Skeletal muscle tissue (tissue), 4 donors: ENCODE data around the gene OTUB2. TPM values are rescaled to one million over a fixed set of nuclear protein-coding genes. Genes with fewer than 3 reads are reported as not detected.
A peak's percentile ranks its signal among the peaks of the same experiment; 100 is the strongest.

ENCODE experiments used
- H3K27ac ChIP-seq: one replicate; pipeline ENCODE4 v1.7.0; 2013; ENCODE audit warnings: mild to moderate bottlenecking, low read depth, low read length, inconsistent platforms
- H3K27me3 ChIP-seq, 3 donors: one replicate each; pipeline ENCODE4 v1.7.0; 2013; ENCODE audit warnings: low read length in 3 of 3; ENCODE audit not compliant: control insufficient read depth in 3 of 3, insufficient read depth in 3 of 3
- H3K36me3 ChIP-seq, 3 donors: one replicate each; pipeline ENCODE4 v1.7.0; 2013; ENCODE audit warnings: low read length in 3 of 3; ENCODE audit not compliant: control insufficient read depth in 3 of 3, insufficient read depth in 3 of 3
- H3K4me1 ChIP-seq, 3 donors: one replicate each; pipeline ENCODE4 v1.7.0; 2013; ENCODE audit warnings: low read length in 3 of 3, mild to moderate bottlenecking in 3 of 3; ENCODE audit not compliant: control insufficient read depth in 3 of 3, insufficient read depth in 3 of 3
- H3K4me3 ChIP-seq, 3 donors: one replicate each; pipeline ENCODE4 v1.7.0; 2013; ENCODE audit warnings: low read length in 3 of 3
- H3K9ac ChIP-seq, 3 donors: one replicate each; pipeline ENCODE4 v1.7.0; 2013; ENCODE audit warnings: low read length in 3 of 3, mild to moderate bottlenecking in 3 of 3, moderate library complexity in 2 of 3, low read depth in 1 of 3
- H3K9me3 ChIP-seq, 3 donors: one replicate each; pipeline ENCODE4 v1.7.0; 2013; ENCODE audit warnings: low read length in 3 of 3; ENCODE audit not compliant: control insufficient read depth in 3 of 3
- total RNA-seq: library from RNA; depleted of rRNA; stranded (reverse); fragments of >200 nt; gene quantifications from one replicate; pipeline ENCODE4 v1.2.3, GENCODE V29; 2014
- donor health status: Osteomylitis.

Gene OTUB2
- total RNA-seq, 1 donor from 2014 or later = 1.0 TPM

- H3K36me3 ChIP-seq = peaks cover under 1 to 6% (median 3%) of the 10 kb centered on the region in 3 donors
- no peak overlapping the region for H3K27ac ChIP-seq
- H3K4me1 ChIP-seq = peaks cover 17 to 29% (median 17%) of the 10 kb centered on the region in 3 donors
- no peak overlapping the region for H3K4me3 ChIP-seq
- no peak overlapping the region for H3K9ac ChIP-seq
- H3K9me3 ChIP-seq = no peaks in the 10 kb centered on the region
- H3K27me3 ChIP-seq = no peaks in the 10 kb centered on the region
Measured at GRCh38 chr14:94038921-94039629, 12.9 kb downstream of the OTUB2 start.

DNA sequence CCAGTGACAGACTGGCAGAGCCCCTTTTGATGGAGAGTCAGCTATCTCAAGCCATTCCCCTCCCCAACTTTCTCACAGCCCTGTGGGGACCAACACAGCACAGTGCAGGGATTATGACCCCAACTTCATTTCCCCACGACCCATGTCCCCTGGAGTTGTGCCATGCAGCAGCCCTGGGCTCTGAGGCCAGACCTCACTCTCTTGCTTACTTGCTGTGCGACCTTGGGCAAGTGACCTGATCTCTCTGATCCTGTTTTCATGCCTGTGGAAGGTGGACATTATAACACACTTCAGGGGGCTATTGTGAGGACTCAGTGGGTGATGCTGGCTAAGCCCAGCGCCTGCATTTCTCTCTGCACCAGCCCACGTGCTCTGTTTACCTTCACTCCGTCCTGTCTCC lies 14.1 kb downstream of the OTUB2 start:
- H3K27me3 ChIP-seq = no peaks in the 10 kb centered on the region
- no peak overlapping the region for H3K9ac ChIP-seq
- no peak overlapping the region for H3K4me3 ChIP-seq
- H3K36me3 ChIP-seq = peaks cover 7 to 9% (median 7%) of the 10 kb centered on the region in 3 donors
- H3K27ac ChIP-seq = no peak overlapping the region
- H3K4me1 ChIP-seq = peaks cover 17 to 30% (median 17%) of the 10 kb centered on the region in 3 donors
- H3K9me3 ChIP-seq = no peaks in the 10 kb centered on the region

- H3K9me3 ChIP-seq = no peaks in the 10 kb centered on the region
- peaks cover 10 to 14% (median 12%) of the 10 kb centered on the region in 3 donors for H3K36me3 ChIP-seq
- no peak overlapping the region for H3K4me3 ChIP-seq
- no peak overlapping the region for H3K27ac ChIP-seq
- no peak overlapping the region for H3K9ac ChIP-seq
- H3K4me1 ChIP-seq = peaks cover 17 to 30% (median 17%) of the 10 kb centered on the region in 3 donors
- H3K27me3 ChIP-seq = no peaks in the 10 kb centered on the region
Measured at GRCh38 chr14:94040796-94041195, 14.7 kb downstream of the OTUB2 start.

DNA sequence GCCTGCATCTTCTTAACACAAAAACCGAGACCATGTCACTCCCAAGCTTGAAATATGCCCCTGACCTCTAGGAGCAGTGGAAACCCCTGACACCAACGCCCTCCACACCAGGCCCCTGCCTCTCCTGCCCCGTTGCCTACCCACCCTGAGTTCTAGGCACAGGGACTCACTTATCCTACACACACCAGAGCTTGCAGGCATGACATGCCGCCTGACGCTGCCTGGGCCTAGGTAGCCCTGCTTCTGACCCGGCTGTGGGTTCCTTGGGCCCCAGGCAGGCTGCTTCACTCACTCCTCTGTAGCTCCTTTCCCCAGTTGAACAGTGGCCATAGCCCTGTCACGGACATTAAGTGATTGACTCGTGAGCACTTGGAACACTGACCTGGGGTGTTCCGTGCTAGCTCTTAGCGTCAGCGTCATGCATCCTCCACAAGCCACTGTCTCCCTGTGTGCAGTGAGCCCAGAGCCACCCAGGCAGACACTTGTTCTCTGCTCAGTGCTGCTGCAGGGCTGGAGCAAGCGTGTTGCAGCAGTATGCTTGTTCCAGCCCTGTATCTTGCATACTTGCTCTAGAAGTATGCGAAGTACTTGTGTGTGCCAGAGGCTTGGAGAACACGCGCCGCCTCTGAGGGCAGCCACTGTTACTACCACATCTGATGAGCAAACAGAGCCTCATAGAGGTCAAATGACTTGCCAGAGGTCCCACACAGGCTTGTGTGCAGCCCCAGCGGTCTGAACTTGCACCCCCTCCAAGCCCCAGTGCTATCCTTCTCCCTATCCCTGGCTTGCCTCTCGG lies 15.6 kb downstream of the OTUB2 start:
- Histone ChIP-seq H3K9me3 (no peaks in the 10 kb centered on the region), H3K4me3 (no peak overlapping the region), H3K4me1 (peaks cover 12 to 28% (median 16%) of the 10 kb centered on the region in 3 donors), H3K27me3 (no peaks in the 10 kb centered on the region), H3K9ac (peak overlapping the region in 2 of 3 donors; percentile 10 to 45), H3K27ac (no peak overlapping the region), H3K36me3 (peaks cover 13 to 23% (median 16%) of the 10 kb centered on the region in 3 donors)

- H3K9ac ChIP-seq = no peak overlapping the region
- no peaks in the 10 kb centered on the region for H3K9me3 ChIP-seq
- peaks cover 11 to 26% (median 15%) of the 10 kb centered on the region in 3 donors for H3K4me1 ChIP-seq
- peaks cover 18 to 31% (median 24%) of the 10 kb centered on the region in 3 donors for H3K36me3 ChIP-seq
- no peaks in the 10 kb centered on the region for H3K27me3 ChIP-seq
- no peak overlapping the region for H3K4me3 ChIP-seq
- H3K27ac ChIP-seq = no peak overlapping the region
Measured at GRCh38 chr14:94042433-94043091, 16.4 kb downstream of the OTUB2 start.

DNA sequence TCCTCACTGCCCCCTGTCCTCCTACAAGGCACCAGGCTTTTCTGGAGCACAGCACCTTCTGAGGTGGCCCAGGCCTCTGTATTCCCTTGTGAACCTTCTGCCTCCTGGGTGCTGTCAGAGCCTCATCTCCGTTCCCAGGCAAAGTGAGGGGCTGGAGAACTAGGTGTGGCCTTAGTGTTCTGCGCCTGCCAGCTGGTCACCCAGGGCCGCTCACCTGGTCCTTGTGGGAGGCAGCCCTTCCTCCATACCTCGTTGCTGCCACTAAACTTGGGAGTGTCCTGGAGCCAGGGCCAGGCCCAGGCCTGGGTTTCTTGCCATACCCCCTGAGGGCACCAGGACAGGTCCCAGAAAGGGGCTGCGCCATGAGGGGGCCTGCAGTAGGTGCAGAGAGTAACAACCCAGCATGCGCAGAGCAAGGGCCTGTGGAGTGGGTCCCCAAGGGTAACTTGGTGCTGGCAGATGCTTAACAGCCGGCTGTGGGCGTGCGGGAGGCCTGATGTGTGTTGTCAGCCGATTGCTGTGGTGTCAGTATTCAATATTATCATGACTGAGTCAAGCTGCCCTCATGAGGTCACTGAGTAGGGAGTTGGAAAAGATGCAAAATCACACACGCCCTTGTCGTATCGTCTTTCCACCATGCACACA lies 17.1 kb downstream of the OTUB2 start:
- Histone ChIP-seq H3K36me3 (peaks cover 20 to 36% (median 30%) of the 10 kb centered on the region in 3 donors), H3K4me1 (peaks cover 11 to 26% (median 15%) of the 10 kb centered on the region in 3 donors), H3K9ac (no peak overlapping the region), H3K9me3 (no peaks in the 10 kb centered on the region), H3K27me3 (no peaks in the 10 kb centered on the region), H3K4me3 (no peak overlapping the region), H3K27ac (no peak overlapping the region)

DNA sequence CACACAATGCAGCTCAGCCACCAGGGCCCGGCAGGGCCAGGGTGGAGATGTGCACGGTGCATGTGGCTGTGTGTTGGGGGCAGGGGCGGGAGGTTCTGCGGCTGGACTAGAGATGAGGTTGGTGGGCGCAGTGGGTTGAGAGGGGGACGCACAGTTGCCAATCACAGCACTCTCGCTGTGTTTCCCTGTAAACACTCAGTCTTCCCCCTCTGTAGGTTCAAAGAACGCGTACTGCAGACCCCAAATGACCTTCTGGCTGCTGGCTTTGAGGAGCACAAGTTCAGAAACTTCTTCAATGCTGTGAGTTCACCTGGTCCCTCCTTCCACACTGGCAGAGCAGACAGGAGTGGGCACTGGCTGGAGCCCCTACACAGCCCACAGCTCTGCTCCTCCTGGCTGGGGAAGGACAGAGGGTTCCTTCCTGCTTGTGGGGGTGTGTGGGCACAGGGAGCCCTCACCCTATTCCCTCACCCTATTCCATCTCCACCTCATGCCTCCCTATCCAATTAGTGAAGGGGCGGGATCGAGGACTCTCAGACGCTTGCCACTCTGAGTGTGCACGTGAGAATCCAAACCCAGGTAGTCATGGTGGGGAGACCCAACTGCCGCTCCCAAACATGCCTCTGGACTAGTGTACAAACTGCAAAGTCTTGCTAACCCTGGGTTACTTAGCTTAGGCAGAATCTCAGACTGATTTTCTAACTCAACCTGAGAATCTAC lies 17.8 kb downstream of the OTUB2 start:
- Histone ChIP-seq H3K36me3 (peaks cover 27 to 43% (median 37%) of the 10 kb centered on the region in 3 donors), H3K9me3 (no peaks in the 10 kb centered on the region), H3K4me1 (peaks cover 11 to 26% (median 15%) of the 10 kb centered on the region in 3 donors), H3K4me3 (no peak overlapping the region), H3K27me3 (no peaks in the 10 kb centered on the region), H3K27ac (no peak overlapping the region), H3K9ac (peak overlapping the region in 1 of 3 donors; percentile 33)

DNA sequence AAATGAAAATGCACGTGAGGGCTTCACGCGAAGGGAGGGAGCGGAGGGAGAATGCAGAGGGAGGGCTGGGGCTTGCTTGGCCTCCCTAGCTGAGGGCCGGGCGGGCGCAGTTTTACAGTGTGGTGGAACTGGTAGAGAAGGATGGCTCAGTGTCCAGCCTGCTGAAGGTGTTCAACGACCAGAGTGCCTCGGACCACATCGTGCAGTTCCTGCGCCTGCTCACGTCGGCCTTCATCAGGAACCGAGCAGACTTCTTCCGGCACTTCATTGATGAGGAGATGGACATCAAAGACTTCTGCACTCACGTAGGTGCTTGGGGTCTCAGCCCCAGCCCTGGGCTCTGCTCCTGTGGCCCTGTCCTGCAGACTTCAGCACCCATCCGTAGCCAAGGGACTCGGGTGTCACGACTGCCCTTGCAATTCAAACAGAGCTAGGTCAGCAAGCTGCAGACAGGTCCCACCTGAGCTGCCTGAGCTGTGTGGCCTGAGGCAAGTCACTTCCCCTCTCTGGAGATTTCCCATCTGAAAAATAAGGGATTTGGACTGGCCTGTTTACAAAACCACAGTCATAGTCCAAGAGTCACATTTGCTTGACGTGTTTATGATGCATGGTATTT lies 18.4 kb downstream of the OTUB2 start:
- no peak overlapping the region for H3K9ac ChIP-seq
- H3K36me3 ChIP-seq = peaks cover 33 to 48% (median 43%) of the 10 kb centered on the region in 3 donors
- H3K4me3 ChIP-seq = no peak overlapping the region
- H3K9me3 ChIP-seq = no peaks in the 10 kb centered on the region
- no peaks in the 10 kb centered on the region for H3K27me3 ChIP-seq
- H3K4me1 ChIP-seq = peaks cover 13 to 26% (median 15%) of the 10 kb centered on the region in 3 donors
- H3K27ac ChIP-seq = no peak overlapping the region

- no peak overlapping the region for H3K27ac ChIP-seq
- no peaks in the 10 kb centered on the region for H3K27me3 ChIP-seq
- H3K9me3 ChIP-seq = no peaks in the 10 kb centered on the region
- H3K36me3 ChIP-seq = peaks cover 39 to 53% (median 49%) of the 10 kb centered on the region in 3 donors
- H3K9ac ChIP-seq = no peak overlapping the region
- no peak overlapping the region for H3K4me3 ChIP-seq
- peaks cover 13 to 26% (median 15%) of the 10 kb centered on the region in 3 donors for H3K4me1 ChIP-seq
Measured at GRCh38 chr14:94045101-94045500, 19.0 kb downstream of the OTUB2 start.
